CD4-positive, alpha-beta T cell treated with Interferon alpha-2 for 1 hour (primary cell): ENCODE results near the gene LTBP4.
A peak's percentile ranks its signal among the peaks of the same experiment; 100 is the strongest.

Source experiments
- DNase-seq, 2 donors: peaks; one replicate each; pipeline ENCODE4 v3.0.0-alpha.2; 2020 to 2022

The LTBP4 gene

DNA sequence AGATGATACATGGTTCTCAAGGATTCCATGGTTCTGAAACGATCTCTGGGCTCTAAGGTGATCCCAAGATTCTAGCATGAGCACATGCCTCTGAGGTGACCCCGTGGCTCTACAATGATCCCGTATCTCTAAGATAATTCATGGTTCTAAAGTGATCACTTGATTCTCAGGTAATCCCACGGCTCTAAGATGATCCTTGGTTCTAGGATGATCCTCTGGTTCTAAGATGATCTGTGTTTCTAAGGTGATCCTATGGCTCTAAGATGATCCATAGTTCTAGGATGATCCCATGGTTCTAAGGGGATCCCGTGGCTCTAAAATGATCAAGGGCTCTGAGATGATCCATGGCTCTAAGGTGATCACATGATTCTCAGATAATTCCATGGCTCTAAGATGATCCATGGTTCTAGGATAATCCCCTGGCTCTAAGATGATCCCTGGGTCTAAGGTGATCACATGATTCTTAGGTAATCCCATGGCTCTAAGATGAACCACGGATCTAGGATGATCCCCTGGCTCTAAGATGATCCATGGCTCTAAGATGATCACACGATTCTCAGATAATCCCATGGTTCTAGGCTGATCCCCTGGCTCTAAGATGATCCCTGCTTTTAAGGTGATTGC is 67.9 kb downstream of the LTBP4 start:
- DNase-seq = no peak

- no peak for DNase-seq
These were observed 70.2 kb downstream of the LTBP4 start for GRCh38 chr19:40671404-40671803.

DNA sequence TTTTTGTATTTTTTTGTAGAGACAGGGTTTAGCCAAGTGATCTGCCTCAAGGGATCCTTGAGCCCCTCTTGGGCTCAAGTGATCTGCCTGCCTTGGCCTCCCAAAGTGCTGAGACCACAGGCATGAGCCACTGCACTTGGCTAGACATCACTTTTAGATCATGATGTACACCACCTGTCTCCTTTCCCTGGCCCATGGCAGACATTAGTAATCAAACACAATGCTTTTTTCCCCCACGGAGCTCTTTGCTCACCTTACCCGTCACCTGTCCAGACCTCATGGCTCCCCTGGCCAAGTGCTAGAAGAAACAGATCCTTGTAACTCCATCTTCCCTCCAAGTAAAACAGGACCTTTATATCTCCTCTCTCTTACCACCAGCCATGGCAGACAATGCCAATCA is 70.9 kb downstream of the LTBP4 start:
- DNase-seq = no peak

DNA sequence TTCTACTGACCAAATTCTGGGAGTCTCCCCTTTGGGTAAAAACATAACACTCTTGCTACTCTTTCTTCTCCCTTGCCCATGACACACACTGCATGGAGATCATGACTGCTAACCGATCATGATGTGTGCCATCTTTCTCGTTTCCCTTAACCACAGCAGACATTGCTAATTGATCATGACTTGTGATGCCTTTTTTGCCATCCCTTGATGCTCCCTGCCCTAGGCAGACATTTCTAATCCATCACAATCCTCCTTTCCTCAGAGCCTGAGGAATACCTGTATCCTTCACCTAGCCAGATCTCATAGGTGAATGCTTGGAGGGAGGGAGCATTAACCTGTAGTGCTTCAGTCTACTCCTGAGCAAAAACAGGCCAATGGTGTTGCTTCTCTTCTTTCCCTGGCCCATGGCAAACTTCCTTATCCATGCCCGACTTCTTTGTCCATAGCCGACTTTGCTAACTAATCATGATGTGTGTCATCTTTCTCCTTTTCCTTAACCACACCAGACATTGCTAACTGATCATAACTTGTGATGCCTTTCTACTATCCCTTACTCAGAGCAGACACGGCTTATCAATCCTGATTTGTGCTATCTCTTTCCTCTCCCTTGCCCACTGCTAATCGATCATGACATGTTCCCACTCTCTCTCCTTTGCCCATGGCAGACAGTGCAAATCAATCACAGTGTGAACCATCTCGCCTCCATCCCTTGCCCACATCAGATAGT is 71.6 kb downstream of the LTBP4 start:
- no peak for DNase-seq

DNA sequence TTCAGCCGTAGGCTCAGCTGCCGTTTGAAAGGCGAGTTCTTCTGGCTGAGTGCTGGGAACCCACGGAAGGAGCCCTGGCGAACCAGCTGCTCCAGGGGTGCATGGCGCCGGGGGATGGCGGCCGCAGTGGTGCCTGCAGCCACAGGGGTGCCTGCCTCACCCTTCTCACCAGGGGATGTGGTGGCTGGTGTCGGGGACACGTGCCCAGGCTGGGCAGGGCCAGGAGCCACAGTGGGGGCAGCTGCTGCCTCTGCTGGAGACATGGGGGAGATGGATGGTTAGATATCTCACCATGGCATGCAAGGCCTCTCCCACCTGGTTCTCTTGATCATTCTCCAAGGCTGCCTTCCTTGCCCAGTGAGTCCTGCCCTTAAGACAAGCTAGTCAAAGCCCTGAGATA is 72.2 kb downstream of the LTBP4 start:
- peak; percentile 15 to 36 for DNase-seq

DNA sequence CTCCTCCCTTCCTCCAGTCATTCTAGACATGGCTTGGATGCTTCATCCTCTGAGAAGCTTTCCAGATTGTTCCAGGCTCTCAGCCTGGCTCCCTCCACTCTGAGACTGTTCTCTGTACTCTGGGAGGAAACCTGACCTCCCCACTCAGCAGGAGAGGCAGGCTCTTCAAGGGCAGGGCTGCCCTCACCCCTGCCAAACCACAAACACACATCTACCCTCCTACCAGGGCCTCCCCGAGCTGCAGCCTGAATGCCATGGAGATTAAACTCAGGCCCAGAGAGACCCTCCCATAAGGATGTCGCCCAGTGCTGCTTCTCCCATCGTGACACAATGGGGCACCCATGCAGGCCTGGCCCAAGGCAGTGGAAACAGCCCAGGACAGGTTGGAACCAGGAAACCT is 73.1 kb downstream of the LTBP4 start:
- no peak for DNase-seq

DNA sequence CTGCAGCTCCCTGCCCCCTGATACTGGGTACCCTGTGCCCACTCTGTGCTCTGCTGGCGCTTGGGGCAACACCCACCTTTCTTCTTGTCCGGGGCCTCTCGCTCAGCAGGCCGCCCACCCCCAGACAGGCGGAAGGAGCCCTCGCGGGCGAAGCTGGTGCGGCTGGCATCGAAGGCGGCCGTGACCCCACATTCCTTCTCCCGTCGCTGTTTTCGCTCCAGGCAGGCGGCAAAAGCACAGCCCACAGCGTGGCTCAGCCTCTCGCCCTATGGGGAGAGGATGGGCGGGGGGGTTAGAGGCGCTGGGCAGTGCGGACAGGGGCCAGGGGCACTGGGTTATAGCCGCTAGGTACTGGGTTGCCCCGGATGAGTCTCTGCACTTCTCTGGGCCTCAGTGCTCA is 76.0 kb downstream of the LTBP4 start:
- no peak for DNase-seq
